HepG2 (cell line): Measurements from ENCODE around the gene TMEM125. TPM values are rescaled to one million over a fixed set of nuclear protein-coding genes. Genes with fewer than 3 reads are reported as not detected.

Source experiments
- ATAC-seq: fragments of 200-7000 bp; cut with Tn5 transposase; 3 replicates; pipeline ENCODE4 v1.9.1; 2020; ENCODE audit warnings: mild to moderate bottlenecking, moderate library complexity
- BruUV-seq: library from RNA; stranded (reverse); fragments of 400-500 nt; replicated peaks from 2 replicates; lab custom pipeline; 2021; lab: Mats Ljungman, UMichigan
- CTCF ChIA-PET: fragments of 300-600 bp; formaldehyde crosslinking; extraction: SDS; loops from one replicate; lab custom pipeline; 2021; ENCODE audit warnings: low total read pairs, inconsistent platforms, low intra/inter-chr PET ratio; lab: Yijun Ruan, JAX
- POLR2A ChIA-PET: fragments of 350-600 bp; sonication (Branson Sonifier 250); formaldehyde crosslinking; loops from one replicate; lab custom pipeline; 2020; ENCODE audit warnings: antibody characterized with exemption, inconsistent platforms; lab: Yijun Ruan, JAX
- DNase-seq: peaks from one replicate; pipeline ENCODE4 v3.0.0-alpha.2; 2015; ENCODE audit warnings: low spot score
- FAIRE-seq: peaks from 3 replicates; lab custom pipeline; 2011; peaks lifted over from hg19 to GRCh38; lab: Jason Lieb, UNC
- H2AFZ ChIP-seq: one replicate; pipeline ENCODE4 v1.6.1; 2011; ENCODE audit warnings: low read length, inconsistent platforms
- H3K27ac ChIP-seq: fragments of 300-600 bp; 3 replicates; pipeline ENCODE4 v1.8.0; 2011; ENCODE audit warnings: mixed run types, mild to moderate bottlenecking, mixed read lengths, low read length, inconsistent platforms; ENCODE audit not compliant: insufficient read depth; ENCODE audit errors: extremely low read length
- H3K27me3 ChIP-seq, 2 experiments: fragments of 200-600 bp in 1 of 2; 2 replicates in 1 of 2; 3 replicates in 1 of 2; pipeline versions ENCODE4 v1.6.0 to v1.8.0; 2011; ENCODE audit warnings: low read length in 2 of 2, mild to moderate bottlenecking in 2 of 2, moderate library complexity in 2 of 2, inconsistent platforms in 1 of 2; ENCODE audit not compliant: insufficient read depth in 2 of 2, control insufficient read depth in 1 of 2
- H3K36me3 ChIP-seq, 2 experiments: fragments of 200-600 bp in 1 of 2; replicated peaks in 1 of 2; 2 replicates in 1 of 2; 3 replicates in 1 of 2; pipeline versions ENCODE4 v1.5.1 to v1.8.0; 2011; ENCODE audit warnings: low read length in 2 of 2, inconsistent platforms in 1 of 2; ENCODE audit not compliant: insufficient read depth in 2 of 2, control insufficient read depth in 1 of 2
- H3K4me1 ChIP-seq: 2 replicates; pipeline ENCODE4 v1.5.1; 2012; ENCODE audit warnings: low read length, inconsistent platforms; ENCODE audit not compliant: insufficient read depth
- H3K4me2 ChIP-seq: 2 replicates; pipeline ENCODE4 v1.6.0; 2011; ENCODE audit warnings: low read depth, low read length, inconsistent platforms
- H3K4me3 ChIP-seq, 3 experiments: fragments of 200-600 bp in 1 of 3; sonication (generic), shearing (Covaris generic) in 1 of 3; replicated peaks in 1 of 3; 2 replicates each; pipeline ENCODE4 v1.5.1; 2011 to 2016; ENCODE audit warnings: low read length in 3 of 3, inconsistent platforms in 2 of 3, low read depth in 2 of 3, mild to moderate bottlenecking in 2 of 3, control low read depth in 1 of 3, mixed read lengths in 1 of 3; ENCODE audit not compliant: insufficient read depth in 1 of 3
- H3K79me2 ChIP-seq: one replicate; pipeline ENCODE4 v1.6.1; 2011; ENCODE audit warnings: low read length, inconsistent platforms; ENCODE audit not compliant: insufficient read depth
- H3K9ac ChIP-seq: 2 replicates; pipeline ENCODE4 v1.6.0; 2011; ENCODE audit warnings: mild to moderate bottlenecking, low read depth, low read length, inconsistent platforms; ENCODE audit not compliant: insufficient read depth
- H3K9me3 ChIP-seq: 2 replicates; pipeline ENCODE4 v1.5.1; 2012; ENCODE audit warnings: mild to moderate bottlenecking, low read length
- H4K20me1 ChIP-seq: 2 replicates; pipeline ENCODE4 v1.6.0; 2011; ENCODE audit warnings: inconsistent platforms, mild to moderate bottlenecking, low read length, moderate library complexity; ENCODE audit not compliant: insufficient read depth
- EEA1 ChIP-seq: sonication (generic); formaldehyde crosslinking; IDR thresholded peaks from 2 replicates; pipeline ENCODE4 v1.5.1; 2020; ENCODE audit warnings: mild to moderate bottlenecking, missing genetic modification reagents, borderline replicate concordance
- HMG20B ChIP-seq: conservative IDR thresholded peaks from 2 replicates; pipeline ENCODE4 v1.6.1; 2016; ENCODE audit warnings: missing genetic modification reagents, missing compliant biosample characterization
- MED1 ChIP-seq: sonication (generic); formaldehyde crosslinking; IDR thresholded peaks from 2 replicates; pipeline ENCODE4 v1.4.0; 2020; ENCODE audit warnings: missing genetic modification reagents
- MTF2 ChIP-seq: sonication (generic); formaldehyde crosslinking; IDR thresholded peaks from 2 replicates; pipeline ENCODE4 v1.5.0; 2020; ENCODE audit warnings: missing genetic modification reagents, borderline replicate concordance
- POGZ ChIP-seq: sonication (generic); formaldehyde crosslinking; IDR thresholded peaks from 2 replicates; pipeline ENCODE4 v1.4.0; 2020; ENCODE audit warnings: mild to moderate bottlenecking, missing genetic modification reagents
- ZBTB10 ChIP-seq: sonication (generic); formaldehyde crosslinking; IDR thresholded peaks from 2 replicates; pipeline ENCODE4 v1.4.0; 2020; ENCODE audit warnings: missing genetic modification reagents, borderline replicate concordance
- ZBTB37 ChIP-seq: sonication (generic); formaldehyde crosslinking; IDR thresholded peaks from 2 replicates; pipeline ENCODE4 v1.4.0; 2020; ENCODE audit warnings: mild to moderate bottlenecking, missing genetic modification reagents
- ZC3H4 ChIP-seq: sonication (generic); formaldehyde crosslinking; IDR thresholded peaks from 2 replicates; pipeline ENCODE4 v1.4.0; 2020; ENCODE audit warnings: missing genetic modification reagents, borderline replicate concordance
- ZNF737 ChIP-seq: sonication (generic); formaldehyde crosslinking; IDR thresholded peaks from 2 replicates; pipeline ENCODE4 v1.5.0; 2020; ENCODE audit warnings: missing genetic modification reagents, mild to moderate bottlenecking, borderline replicate concordance
- ZNF772 ChIP-seq: sonication (generic); formaldehyde crosslinking; IDR thresholded peaks from 2 replicates; pipeline ENCODE4 v1.5.0; 2020; ENCODE audit warnings: mild to moderate bottlenecking, missing genetic modification reagents
- ZNF883 ChIP-seq: sonication (generic); formaldehyde crosslinking; IDR thresholded peaks from 2 replicates; pipeline ENCODE4 v1.5.1; 2020; ENCODE audit warnings: mild to moderate bottlenecking, missing genetic modification reagents; ENCODE audit errors: not compliant biosample characterization
- WGBS: methylation state at CpG from one replicate; pipeline ENCODE4 v1.1.6; 2017; ENCODE audit warnings: low lambda C conversion rate; 5-methylcytosine and 5-hydroxymethylcytosine counted together
- in situ Hi-C: cut with HindIII; loops from 2 replicates; pipeline ENCODE4 v1.10.0; 2017; ENCODE audit warnings: low pct_unique_long_range_greater_than_20kb; ENCODE audit not compliant: extremely low pct_ligation_motif_present
- intact Hi-C: fragments of 100-400 bp; cut with micrococcal nuclease; formaldehyde crosslinking; loops from one replicate; pipeline ENCODE4 v1.10.0; 2022; ENCODE audit not compliant: unreplicated experiment
- polyA plus RNA-seq, 8 experiments: library from polyadenylated mRNA; depleted of rRNA in 3 of 8; stranded (reverse) in 7 of 8; unstranded in 1 of 8; fragments of >200 nt; fragmentation: Illumina TruSeq in 4 of 8; extraction: Trizol in 4 of 8; gene quantifications; 2 replicates each; pipeline versions ENCODE4 v1.2.1 to v1.2.3, GENCODE V29; 2011 to 2016; ENCODE audit warnings: low read depth in 4 of 8, missing spikeins in 1 of 8, mixed read lengths in 1 of 8; ENCODE audit not compliant: insufficient read depth in 1 of 8
- total RNA-seq, 5 experiments: library from RNA; depleted of rRNA; stranded (reverse); fragments of >200 nt; fragmentation: Illumina TruSeq; extraction: Trizol; gene quantifications; 2 replicates each; pipeline ENCODE4 v1.2.3, GENCODE V29; 2016; ENCODE audit warnings: low read depth in 1 of 5

The TMEM125 gene
- total and polyA plus RNA-seq, 2 of the 13 experiments (the other 11 are each of a cell fraction or from before 2014, with no cell fraction given) = 0.03 TPM; not detected in 1

- TF ChIP-seq MTF2 (CRISPR knock-in tag) (no peak), ZNF883 (no peak)
- TF ChIP-seq, all 625 proteins: peak for 8
Observed at GRCh38 chr1:43274125-43274803, 4.5 kb downstream of the TMEM125 start (continued).

- H3K79me2 ChIP-seq = no peaks in the 10 kb centered on the region
- FAIRE-seq (no peak), DNase-seq (no peak), ATAC-seq (no peak)
- H3K4me2 ChIP-seq = no peak overlapping the region
- 85% methylated on average over 8 of the region's 8 CpGs for WGBS
- H3K36me3 ChIP-seq = no peaks in the 10 kb centered on the region
- no peak overlapping the region for H3K27ac ChIP-seq
- ChIA-PET POLR2A (no interaction called here), CTCF (no interaction called here)
- H3K4me3 ChIP-seq = no peak overlapping the region
- H3K4me1 ChIP-seq = peaks cover 75% of the 10 kb centered on the region
- H3K9ac ChIP-seq = no peak overlapping the region
- no peaks in the 10 kb centered on the region for H3K9me3 ChIP-seq
- no peak for TF ChIP-seq POGZ (CRISPR knock-in tag)
- TF ChIP-seq ZC3H4 (CRISPR knock-in tag) = no peak
- TF ChIP-seq EEA1 (CRISPR knock-in tag) = no peak
- TF ChIP-seq ZBTB10 (CRISPR knock-in tag) = no peak
- TF ChIP-seq ZBTB37 (CRISPR knock-in tag) = no peak
- no peak for TF ChIP-seq HMG20B
- no peak for TF ChIP-seq ZNF772 (CRISPR knock-in tag)
- TF ChIP-seq MED1 (CRISPR knock-in tag) = no peak
- no peak for TF ChIP-seq ZNF737
- H4K20me1 ChIP-seq = no peaks in the 10 kb centered on the region
- intact Hi-C loops = no loop called here
- in situ Hi-C loops = no loop called here
- H3K27me3 ChIP-seq = no peaks in the 10 kb centered on the region; a peak in 1 of 5 replicates
- BruUV-seq = no TSS peak
- H2AFZ ChIP-seq = no peak overlapping the region
Observed at GRCh38 chr1:43274804-43275180, 5.0 kb downstream of the TMEM125 start.
